ENCODE measurements around the gene APCDD1L. TPM values are rescaled to one million over a fixed set of nuclear protein-coding genes. Genes with fewer than 3 reads are reported as not detected.

APCDD1L gene
- total and polyA plus RNA-seq, 2 of the 8 experiments (the other 6 are each of a cell fraction or from before 2014, with no cell fraction given) = 0.83 to 3.1 TPM

DNA sequence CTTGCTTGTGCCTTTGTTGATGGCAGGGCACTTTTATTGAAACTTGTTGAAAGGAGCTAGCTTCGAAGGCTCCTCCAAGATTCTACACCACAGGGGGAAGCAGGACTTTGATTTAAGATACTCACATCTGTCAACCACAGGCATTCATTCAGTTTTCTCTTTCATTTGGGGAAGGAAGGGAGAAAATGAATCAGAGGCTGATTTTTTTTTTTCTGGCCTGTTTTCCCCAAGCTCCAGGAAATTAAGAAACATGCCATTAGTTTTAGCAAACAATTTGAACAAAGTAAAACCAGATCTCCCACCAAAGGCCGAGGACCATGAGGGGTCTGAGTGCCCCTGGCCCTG is 8.7 kb upstream of the APCDD1L start:
- H3K56ac ChIP-seq (replicated peaks; ENCODE audit: insufficient read length, low read depth, low read length) = no peak overlapping the region
- peak overlapping the region; percentile 7 for H4K91ac ChIP-seq (replicated peaks; ENCODE audit: insufficient read length, low read length)
- CTCF ChIA-PET (ENCODE audit: partially characterized antibody) = interaction anchor here (1.7 kb wide), 1 partner anchor 43 kb away, joined by 6 read pairs; no protein-coding TSS in a partner anchor
- no peak overlapping the region for H3K4me3 ChIP-seq (ENCODE audit: extremely low read depth in 1 of 4, insufficient read depth in 2 of 4, low read depth in 3 of 4, low read length in 4 of 4)
- H4K5ac ChIP-seq (ENCODE audit: insufficient read length, low read depth, low read length) = no peak overlapping the region
- no peaks in the 10 kb centered on the region for H3K79me2 ChIP-seq (ENCODE audit: control insufficient read depth in 1 of 2, insufficient read depth in 2 of 2, low read length in 2 of 2)
- no peaks in the 10 kb centered on the region for H3K36me3 ChIP-seq (ENCODE audit: control insufficient read depth in 2 of 4, insufficient read depth in 4 of 4, low read length in 3 of 4)
- H3K27ac ChIP-seq (ENCODE audit: low read depth, low read length) = no peak overlapping the region
- H4K8ac ChIP-seq (ENCODE audit: extremely low read depth, insufficient read depth, low read length) = no peak overlapping the region
- no peak overlapping the region for H2AK5ac ChIP-seq (ENCODE audit: low read depth, low read length)
- 0 out of 7 replicates have a peak, but pooled peaks cover 0 to 5% (median 0%) of the 10 kb centered on the region in 4 experiments for H3K27me3 ChIP-seq (replicated peaks in 1 of 4; ENCODE audit: control insufficient read depth in 3 of 4, extremely low read depth in 1 of 4, insufficient read depth in 3 of 4, low read length in 3 of 4)
- H2BK20ac ChIP-seq (ENCODE audit: low read length) = no peak overlapping the region
- no peaks in the 10 kb centered on the region for H3K79me1 ChIP-seq (ENCODE audit: low read depth, low read length)
- no peak for DNase-seq (ENCODE audit: low read depth in 1 of 2, low spot score in 2 of 2)
- no peak overlapping the region for H3K14ac ChIP-seq (ENCODE audit: insufficient read length)
- POLR2A ChIA-PET (ENCODE audit: partially characterized antibody) = interaction anchor here (1.7 kb wide), 1 partner anchor 9 kb away, joined by 4 read pairs; the partner anchor contains the start of gene APCDD1L
- no peak overlapping the region for H2BK5ac ChIP-seq (ENCODE audit: low read depth, low read length)
- no peak overlapping the region for H3K9ac ChIP-seq (replicated peaks in 1 of 4; ENCODE audit: extremely low read depth in 1 of 4, low read depth in 3 of 4, low read length in 3 of 4)
- no peak overlapping the region for H2BK12ac ChIP-seq (ENCODE audit: low read depth, low read length)
- TF ChIP-seq SAP30 (IDR thresholded peaks at IDR 0.05; ENCODE audit: insufficient read depth, insufficient replicate concordance, low read length) (no peak), MAFK (IDR thresholded peaks at IDR 0.05; ENCODE audit: low read depth, low read length) (no peak), CBX8 (IDR thresholded peaks at IDR 0.05; ENCODE audit: borderline replicate concordance, low read depth, low read length) (no peak), KDM4A (IDR thresholded peaks at IDR 0.05; ENCODE audit: low read depth, low read length, severe bottlenecking) (no peak), EZH2 (IDR thresholded peaks at IDR 0.05; ENCODE audit: low read depth, low read length, severe bottlenecking) (no peak), POLR2A (IDR thresholded peaks at IDR 0.05; ENCODE audit: control extremely low read depth in 1 of 2, low read depth in 2 of 2, low read length in 2 of 2) (no peak), JUND (IDR thresholded peaks at IDR 0.05; ENCODE audit: low read length) (no peak), HDAC6 (IDR thresholded peaks at IDR 0.05; ENCODE audit: low read depth, low read length) (no peak), PHF8 (conservative IDR thresholded peaks at IDR 0.05; ENCODE audit: low read depth, low read length) (no peak)
- no peak for FAIRE-seq
- H3K4me2 ChIP-seq (ENCODE audit: insufficient read depth in 1 of 2, low read depth in 2 of 2, low read length in 2 of 2) = no peak overlapping the region
- no peak overlapping the region for H2BK15ac ChIP-seq (ENCODE audit: low read length)
- H3K4me1 ChIP-seq (replicated peaks in 1 of 4; ENCODE audit: control insufficient read depth in 3 of 4, insufficient read depth in 4 of 4, low read length in 3 of 4) = peaks cover 0 to 7% (median 1%) of the 10 kb centered on the region in 4 experiments; a peak in 2 of 7 replicates
- H3K23me2 ChIP-seq (ENCODE audit: low read depth, low read length) = peaks cover 5% of the 10 kb centered on the region; the same call in 1 of the 2 replicates
- H2AFZ ChIP-seq (ENCODE audit: low read length) = no peak overlapping the region
- no peak overlapping the region for H3K23ac ChIP-seq (ENCODE audit: insufficient read length)
- H3K18ac ChIP-seq (ENCODE audit: extremely low read depth, low read length) = no peak overlapping the region
- no peak overlapping the region for H2BK120ac ChIP-seq (replicated peaks; ENCODE audit: low read depth, low read length)
- 92% methylated on average over 2 of the region's 2 CpGs; no CpG with 5 or more reads in 1 of the 2 experiments for WGBS, 2 experiments (ENCODE audit: extremely low coverage in 1 of 2, insufficient coverage in 1 of 2, insufficient read length in 1 of 2, insufficient replicate concordance in 2 of 2, low coverage in 1 of 2, low lambda C conversion rate in 2 of 2, missing lambda C conversion rate in 1 of 2)
- no peaks in the 10 kb centered on the region for H4K20me1 ChIP-seq (replicated peaks in 1 of 2; ENCODE audit: control insufficient read depth in 1 of 2, insufficient read depth in 2 of 2, low read length in 2 of 2)
- H3K9me3 ChIP-seq (ENCODE audit: insufficient read depth in 2 of 2, low read depth in 1 of 2, low read length in 1 of 2) = peaks cover 18 to 20% of the 10 kb centered on the region in 2 experiments; a peak in 3 of 4 replicates
- H3K4ac ChIP-seq (replicated peaks; ENCODE audit: insufficient read length, low read depth, low read length) = no peak overlapping the region
